Measurements from ENCODE around the gene DDX56.
"Not testable (repeated sequence)": the region's sequence is repeated elsewhere in the genome, so short reads cannot be mapped to it uniquely, and the experiment has no call there.

Gene DDX56

DNA sequence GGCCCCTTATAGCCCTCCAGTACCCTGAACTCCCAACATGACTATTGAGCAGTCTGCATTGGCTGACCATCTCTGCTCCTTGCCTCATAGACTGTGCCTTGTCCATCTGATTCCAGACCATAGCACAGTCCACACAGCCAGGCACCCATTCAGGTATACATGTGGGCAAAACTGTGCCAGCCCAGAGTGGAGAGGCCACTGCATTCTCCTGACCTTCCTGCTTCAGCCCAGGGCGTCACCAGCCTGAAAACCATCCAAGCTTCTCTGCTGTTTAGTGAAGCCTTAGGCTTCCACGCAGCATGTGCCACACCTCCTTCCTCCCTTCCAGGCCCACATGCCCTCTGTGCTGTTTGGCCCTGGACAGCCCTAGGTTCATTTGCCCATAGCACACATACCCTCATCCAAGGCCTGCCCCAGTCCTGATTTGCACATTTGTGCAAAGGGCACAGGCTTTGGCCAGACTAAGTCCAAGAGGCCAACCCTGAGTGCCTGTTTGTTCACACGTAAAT lies 10.5 kb downstream of the DDX56 start:
- DNase-seq (ENCODE audit: low spot score) (no peak), FAIRE-seq (no peak)

DNA sequence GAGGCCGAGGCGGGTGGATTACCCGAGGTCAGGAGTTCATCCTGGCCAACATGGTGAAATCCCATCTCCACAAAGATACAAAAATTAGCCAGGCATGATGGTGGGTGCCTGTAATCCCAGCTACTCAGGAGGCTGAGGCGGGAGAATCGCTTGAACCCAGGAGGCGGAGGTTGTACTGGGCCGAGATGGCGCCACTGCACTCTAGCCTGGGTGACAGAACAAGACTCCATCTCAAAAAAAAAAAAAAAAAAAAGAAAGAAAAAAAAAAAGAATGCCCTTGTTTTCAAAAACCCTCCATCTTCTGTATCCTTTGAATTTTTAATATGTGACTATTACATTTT lies 11.1 kb downstream of the DDX56 start:
- not testable (repeated sequence) for DNase-seq (ENCODE audit: low spot score); FAIRE-seq

DNA sequence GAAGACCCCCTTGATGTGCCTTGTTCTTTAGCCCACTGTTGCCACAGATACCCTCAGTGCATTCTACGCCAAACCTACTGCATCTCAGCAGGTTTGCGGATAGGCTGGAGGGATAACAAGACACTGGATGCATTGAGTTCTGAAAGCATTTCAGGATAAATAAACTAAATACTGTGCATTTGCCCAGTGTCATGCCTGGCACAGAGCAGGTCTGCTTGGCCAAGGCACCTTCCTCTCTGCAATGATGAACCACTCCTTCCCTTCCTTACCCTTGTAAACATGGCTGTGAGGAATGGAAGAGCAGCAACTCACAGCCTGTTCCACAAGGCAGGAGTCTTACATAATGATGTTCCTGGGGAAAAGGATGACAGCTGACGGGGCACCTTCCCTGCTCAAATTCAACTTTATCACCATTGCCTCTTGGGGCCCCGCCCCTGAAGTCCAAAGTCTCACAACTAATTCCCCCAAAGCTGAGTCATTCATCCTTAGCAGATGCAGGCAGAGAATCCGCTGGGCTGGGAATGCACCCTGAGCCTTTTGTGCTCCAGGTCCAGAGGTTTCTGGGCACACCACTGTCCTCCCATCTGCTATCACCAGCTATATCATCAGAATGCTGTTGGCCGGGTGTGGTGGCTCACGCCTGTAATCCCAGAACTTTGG lies 11.6 kb downstream of the DDX56 start:
- peak; percentile 31 for FAIRE-seq
- DNase-seq (ENCODE audit: low spot score), result peak; percentile 62

DNA sequence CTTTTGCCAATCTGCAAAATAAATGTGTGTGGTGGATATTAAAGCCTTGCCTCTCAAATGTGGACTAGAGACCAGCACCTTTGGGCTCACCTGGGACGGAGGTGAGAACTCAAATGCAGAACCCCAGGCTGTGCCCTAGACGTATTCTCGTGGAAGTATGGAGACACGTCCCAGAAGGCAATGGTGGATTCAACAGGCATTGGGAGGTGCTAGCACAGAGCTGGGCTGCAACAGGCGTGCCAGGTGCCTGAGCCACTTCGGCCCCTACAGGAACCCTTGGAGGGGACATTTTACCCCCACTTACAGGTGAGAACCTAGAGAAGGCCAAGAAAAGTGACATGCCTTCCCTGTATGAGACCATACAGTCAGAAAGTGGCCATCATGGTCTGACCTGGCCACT lies 12.2 kb downstream of the DDX56 start:
- FAIRE-seq, result no peak

DNA sequence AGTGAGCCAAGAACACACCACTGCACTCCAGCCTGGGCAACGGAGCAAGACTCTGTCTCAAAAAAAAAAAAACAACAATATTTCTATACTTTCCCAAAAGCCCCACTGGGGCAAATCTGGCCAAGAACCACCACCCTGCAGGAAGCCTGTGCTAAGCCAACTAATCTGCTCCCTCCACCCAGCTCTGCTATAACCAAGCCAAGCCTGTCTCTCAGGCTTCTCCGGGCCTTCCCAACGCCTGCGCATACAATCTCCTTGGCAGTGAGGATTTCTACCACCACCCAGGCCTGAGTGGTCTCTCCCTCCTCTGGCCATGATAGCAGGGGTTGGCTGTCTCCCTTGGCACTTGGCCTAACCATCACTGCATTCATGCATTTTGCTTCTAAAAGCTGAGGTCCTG lies 14.2 kb downstream of the DDX56 start:
- DNase-seq (ENCODE audit: low spot score), result no peak

More for the DNA sequence above, 12.2 kb downstream of the DDX56 start:
- DNase-seq (ENCODE audit: low spot score), result no peak

DNA sequence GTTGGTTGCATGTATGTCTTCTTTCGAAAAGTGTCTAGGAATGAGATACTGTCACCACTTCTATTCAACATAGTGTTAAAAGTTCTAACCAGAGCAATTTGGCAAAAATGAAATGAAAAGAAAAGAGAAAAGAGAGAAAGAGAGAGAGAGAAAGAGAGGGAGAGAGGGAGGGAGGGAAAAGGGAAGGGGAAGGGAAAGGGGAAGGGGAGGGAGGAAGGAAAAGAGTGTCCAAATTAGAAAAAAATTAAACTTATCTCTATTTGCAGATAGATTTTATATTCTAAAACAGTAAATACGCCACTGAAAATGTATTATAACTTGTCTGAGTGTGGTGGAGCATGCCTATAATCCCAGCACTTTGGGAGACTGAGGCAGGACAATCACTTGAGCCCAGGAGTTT lies 16.2 kb downstream of the DDX56 start:
- DNase-seq (ENCODE audit: low spot score), result no peak
- no peak for FAIRE-seq

More for the DNA sequence above, 14.2 kb downstream of the DDX56 start:
- FAIRE-seq, result no peak

DNA sequence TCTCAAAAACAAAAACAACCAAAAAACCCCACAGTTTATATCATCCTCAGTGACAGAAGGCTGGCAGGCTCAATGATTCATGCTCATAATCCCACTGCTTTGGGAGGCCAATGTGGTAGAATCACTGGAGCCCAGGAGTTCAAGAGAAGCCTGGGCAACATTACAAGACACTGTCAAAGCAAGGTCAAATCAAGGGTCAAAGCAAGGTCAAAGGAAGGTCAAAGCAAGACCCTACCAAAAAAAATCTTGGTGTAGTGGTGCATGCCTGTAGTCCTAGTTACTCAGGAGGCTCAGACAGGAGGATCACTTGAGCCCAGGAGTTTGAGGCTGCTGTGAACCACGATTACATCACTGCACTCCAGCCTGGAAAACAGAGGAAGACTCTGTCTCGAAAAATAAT lies 18.4 kb downstream of the DDX56 start:
- DNase-seq (ENCODE audit: low spot score), result no peak
- no peak for FAIRE-seq

DNA sequence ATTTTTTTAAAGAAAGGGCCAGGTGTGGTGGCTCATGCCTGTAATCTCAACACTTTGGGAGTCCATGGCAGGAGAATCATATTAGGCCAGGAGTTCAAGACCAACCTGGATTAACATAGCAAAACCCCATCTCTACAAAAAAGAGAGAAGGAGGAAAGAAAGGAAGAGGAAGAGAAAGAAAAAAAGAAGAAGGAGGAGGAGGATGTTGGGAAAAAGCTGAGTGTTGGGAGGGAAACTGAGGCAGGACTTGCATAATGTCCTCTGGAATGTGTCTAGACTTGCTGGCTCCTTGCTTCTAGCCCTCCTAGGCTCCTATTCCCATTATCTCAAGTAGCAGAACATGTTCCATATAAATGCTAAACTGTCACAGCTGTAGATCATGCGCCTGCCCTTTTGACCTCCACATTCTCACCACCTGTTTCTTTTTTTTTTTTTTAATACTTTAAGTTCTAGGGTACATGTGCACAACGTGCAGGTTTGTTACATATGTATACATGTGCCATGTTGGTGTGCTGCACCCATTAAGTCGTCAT lies 21.2 kb downstream of the DDX56 start:
- not testable (repeated sequence) for DNase-seq (ENCODE audit: low spot score); FAIRE-seq

DNA sequence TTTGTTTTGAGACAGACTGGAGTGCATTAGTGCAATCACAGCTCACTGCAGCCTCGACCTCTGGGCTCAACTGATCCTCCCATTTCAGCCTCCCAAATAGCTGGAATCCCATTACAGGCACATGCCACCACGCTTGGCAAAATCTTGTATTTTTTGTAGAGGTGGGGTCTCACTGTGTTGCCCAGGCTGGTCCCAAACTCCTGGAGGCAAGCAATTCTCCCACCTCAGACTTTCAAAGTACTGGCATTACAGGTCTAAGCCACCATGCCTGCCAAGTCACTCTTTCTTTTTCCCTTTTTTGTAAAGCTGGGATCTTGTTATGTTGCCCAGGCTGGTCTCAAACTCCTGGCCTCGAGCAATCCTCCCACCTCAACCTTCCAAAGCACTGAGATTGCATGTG lies 24.3 kb downstream of the DDX56 start:
- no peak for DNase-seq (ENCODE audit: low spot score)

DNA sequence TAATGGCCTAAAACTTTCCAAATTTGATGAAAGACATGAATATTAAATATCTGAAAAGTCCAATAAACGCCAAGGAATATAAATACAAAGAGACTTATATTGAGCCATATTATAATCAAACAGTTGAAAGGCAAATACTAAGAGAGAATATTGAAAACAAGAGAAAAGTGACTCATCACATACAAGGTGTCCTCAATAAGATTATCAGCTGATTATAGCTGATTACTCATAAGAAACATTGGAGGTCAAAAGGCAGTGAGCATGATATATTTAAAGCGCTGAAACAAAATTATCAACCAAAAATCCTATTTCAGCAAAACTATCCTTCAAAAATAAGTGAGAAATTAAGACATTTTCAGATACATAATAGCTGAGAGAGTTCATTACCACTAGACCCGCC lies 24.8 kb downstream of the DDX56 start:
- FAIRE-seq (no peak), DNase-seq (ENCODE audit: low spot score) (no peak)

More for the DNA sequence above, 24.3 kb downstream of the DDX56 start:
- FAIRE-seq, result no peak

DNA sequence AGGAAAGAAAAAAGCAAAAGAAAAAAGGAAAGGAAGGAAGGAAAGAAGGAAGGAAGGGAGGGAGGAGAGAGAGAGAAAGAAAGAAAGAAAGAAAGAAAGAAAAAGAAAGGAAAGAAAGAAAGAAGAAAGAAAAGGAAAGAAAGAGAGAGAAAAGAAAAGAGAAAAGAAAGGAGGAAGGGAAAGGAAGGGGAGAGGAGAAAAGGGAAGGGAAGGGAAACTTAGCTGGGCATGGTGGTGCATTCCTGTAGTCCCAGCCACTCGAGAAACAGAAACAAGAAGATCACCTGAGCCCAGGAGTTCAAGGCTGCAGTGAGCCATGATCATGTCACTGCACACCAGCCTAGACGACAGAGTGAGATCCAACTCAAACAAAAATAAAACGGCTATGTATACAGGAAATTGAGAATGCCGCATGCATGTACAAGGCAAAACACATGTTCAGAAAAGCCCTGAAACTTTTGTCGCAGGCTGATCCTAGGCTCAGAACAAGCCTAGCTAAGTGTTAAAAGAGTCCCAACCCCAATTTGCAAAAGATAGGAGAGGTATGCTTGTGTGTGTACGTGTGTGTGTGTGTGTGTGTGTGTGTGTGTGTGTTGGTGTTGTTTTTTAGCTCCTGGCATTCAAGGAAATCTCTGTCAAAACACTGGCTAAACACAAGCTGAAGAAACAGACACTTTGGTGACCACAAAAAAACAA lies 26.0 kb downstream of the DDX56 start:
- DNase-seq (ENCODE audit: low spot score) (no peak), FAIRE-seq (no peak)

DNA sequence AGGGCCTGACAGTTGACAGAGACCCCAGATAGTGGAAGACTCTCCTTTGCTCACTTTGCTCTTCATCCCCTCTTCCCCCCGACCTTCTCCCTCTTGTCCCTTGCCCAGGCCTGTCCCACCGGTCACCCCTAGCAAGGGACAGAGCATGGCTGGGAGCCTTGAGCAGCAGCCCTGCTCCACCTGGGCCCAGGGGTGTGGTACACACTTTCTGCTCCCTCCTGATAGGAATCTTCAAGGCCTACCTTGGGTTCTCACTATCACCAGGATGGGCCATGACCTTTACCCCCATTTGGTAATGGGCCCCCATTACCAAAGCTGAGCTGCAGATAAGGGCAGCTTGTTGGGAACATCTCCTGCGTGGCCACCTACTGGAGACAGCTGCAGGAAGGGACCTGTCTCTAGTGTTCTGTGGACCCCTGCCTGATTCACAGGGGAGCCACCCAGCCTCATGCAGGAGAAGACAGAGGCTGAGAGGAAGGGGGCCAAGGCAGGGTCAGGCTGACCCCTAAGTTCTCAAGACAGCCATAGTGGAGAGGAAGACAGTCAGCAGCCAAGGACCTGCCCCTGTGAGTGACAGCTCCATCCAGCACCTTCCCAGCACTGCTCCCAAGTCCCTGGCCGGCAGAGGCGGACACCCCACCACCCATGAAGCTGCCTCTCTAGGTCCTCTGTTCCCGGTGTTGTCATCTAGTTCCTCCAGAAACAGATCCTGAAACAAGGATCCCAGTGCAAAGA lies 31.7 kb downstream of the DDX56 start:
- FAIRE-seq (no peak), DNase-seq (ENCODE audit: low spot score) (no peak)

DNA sequence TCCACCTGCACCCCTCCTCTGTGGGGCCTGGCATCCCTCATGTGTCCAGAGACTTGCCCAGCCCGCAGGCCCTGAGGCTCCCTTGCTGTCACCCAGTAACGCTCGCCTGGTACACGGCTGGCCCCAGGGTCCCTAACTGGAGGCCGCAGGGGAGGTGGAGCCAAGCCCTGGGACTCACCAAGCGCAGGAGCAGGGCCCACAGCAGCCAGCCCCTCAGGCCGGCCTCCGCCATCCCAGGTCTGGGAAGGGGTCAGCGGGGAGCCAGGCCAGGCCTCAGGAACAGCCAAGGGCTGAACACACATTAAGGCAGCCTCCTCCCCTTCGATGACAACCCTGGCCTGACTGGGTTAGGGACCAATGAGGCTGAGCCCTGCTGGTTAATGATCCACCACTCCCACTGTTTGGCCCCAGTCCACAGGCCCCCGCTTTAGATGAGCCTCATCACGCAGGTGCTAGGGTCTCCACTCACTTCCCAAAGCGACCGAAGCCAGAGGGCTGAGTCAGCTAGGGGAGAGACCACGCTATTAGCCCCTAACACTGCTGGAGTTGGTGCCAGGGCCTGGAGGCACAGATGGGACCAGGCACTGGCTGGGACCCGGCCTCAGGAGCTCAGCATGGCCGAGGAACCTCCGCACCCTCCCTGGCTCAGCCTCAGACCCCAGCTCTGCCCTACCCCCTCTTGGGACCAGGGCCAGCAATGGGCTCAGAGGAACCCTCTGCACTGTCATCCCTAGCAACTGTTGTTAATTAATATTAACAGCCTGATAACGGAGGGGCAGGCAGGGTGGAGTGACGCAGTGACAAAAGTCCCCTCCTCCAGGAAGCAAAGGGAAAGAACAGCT lies 32.5 kb downstream of the DDX56 start, which contains the start of gene NPC1L1:
Gene NPC1L1, minus strand, starts transcription at position 303 of the 842 bp plus-strand sequence. Its CDS starts 71 bp downstream, at position 232.
- no peak for FAIRE-seq

DNA sequence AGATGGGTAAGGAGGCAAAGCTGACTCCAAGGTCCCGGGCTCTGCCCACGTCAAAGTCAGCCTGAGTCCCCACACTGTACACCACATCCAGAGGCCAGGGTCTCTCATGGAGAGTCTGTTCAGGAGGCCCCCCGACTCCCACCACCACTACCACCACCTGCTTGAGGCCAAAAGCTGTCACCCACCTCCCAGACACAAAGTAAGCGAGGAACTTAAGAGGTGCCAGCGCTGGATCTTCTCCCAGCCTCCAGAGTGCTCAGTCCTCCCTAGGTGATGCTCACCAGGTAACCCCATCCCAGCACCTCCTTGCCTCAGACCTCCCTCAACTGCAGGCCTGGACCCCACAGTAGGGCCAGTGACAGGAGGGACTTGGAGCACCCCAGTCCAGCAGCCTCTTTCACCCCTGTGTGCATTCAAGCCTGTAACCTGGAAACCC lies 33.1 kb downstream of the DDX56 start:
- FAIRE-seq, result no peak

More for the DNA sequence above, 32.5 kb downstream of the DDX56 start, which contains the start of gene NPC1L1:
- DNase-seq (ENCODE audit: low spot score), result no peak

DNA sequence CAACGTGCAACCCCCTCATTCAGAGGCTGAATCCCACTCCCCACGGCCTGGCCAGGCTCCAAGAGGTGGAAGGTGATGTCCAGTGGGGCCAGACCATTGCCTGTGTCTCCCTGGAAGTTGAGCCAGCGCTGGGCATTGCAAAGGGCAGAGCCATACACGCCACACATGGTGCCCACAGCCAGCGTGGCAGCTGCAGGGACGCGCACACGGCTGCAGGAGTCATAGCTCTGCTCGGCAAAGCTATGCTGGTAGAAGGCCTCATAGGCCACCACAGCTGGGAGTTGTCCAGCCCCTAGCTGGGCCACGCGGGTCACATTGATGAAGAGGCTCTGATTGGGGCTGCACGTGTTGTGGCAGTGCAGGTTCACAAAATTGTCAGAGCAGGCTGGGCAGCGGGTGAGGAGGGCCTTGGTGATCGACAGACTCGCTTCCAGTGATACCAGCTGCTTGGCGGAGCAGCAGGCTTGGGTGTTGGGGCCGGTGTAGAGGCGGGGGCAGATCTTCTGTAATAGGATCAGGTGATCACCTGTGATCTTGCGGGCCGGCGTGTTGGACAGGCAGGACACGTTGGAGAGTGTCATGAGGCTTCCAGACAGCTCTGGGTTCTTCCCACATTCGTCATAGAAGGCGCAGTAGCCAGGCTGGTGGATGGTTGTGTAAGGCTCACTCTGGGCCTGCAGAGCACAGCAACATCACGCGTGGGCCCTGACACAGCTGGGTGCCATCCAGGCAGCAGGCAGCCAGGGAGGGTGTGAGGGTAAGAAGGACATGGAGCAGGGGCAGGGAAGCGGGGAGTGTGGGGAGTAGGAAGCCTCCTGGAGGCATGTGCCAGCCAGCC lies 33.8 kb downstream of the DDX56 start:
- DNase-seq (ENCODE audit: low spot score), result no peak
- no peak for FAIRE-seq

More for the DNA sequence above, 33.1 kb downstream of the DDX56 start:
- no peak for DNase-seq (ENCODE audit: low spot score)

DNA sequence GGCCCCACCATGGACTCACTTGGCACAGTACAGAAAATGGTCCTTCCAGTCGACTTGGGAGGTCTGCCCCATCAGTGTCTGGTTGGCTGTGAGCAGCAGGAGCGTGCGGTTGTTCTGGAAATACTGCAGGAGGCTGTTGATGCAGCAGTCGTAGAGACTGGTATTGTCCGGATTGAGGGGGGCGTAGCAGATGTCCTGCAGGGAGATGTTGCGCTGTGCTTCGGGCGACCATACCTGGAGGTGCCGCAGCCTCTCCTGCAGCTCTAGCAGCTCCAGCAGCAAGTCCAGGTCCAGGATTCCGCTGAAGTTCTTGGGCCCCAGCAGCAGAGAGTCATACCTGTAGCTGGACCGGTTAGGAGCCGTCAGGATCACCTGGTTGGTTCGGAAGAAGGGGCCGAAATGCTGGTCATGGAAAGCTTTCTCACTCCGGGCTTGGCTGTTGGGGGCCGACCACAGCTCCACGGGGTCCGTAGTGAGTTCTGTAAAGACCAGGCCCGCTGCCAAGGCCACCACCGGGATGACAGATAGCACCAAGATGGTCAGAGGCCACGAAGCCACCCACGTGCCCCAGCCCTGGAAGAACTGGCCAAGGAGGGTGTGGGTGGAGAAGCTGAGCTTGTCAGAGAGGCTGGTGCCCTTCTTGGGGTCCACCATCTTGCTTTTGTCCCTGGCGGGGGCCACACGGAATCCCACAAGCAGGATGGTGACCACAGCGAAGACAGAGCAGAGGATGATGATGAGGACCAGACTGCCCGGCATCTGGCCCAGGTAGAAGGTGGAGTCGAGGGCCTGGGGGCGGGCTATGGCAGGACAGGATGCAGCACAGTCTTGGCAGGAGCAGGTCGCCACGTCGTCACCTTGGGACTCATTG lies 34.7 kb downstream of the DDX56 start:
- DNase-seq (ENCODE audit: low spot score) (no peak), FAIRE-seq (no peak)

DNA sequence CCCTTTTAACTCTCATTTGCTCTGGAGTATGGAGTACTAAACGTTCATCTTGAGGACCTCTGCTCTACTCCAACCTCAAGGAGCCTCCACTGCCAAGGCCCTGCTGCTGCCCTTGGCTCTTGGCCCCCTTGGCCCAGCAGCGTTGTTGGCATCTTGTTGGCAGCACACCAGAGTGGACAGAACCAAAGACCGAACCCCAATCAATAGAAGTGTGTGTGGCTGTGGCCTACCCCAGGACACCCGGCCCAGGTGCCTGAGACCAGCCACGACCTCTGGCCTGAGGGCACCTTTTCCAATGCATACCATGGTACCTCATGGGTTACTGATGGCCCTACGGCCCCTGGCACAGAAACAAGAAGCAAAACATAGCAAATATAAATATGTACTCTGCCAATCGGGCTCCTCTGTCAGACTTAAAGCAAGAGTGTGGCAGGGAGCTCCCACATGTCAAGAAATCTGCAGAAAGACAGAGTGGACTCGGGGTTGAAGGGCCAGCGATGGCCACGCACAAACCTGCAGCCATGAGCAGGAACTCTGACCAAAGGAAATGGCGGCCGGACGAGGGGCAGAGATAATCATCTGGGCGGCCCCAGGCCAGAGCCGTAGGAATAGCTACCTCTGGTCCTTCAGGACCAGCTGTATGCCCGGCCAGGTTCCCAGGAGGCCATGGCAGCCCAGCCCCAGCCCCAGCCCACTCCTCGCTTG lies 35.5 kb downstream of the DDX56 start:
- no peak for DNase-seq (ENCODE audit: low spot score)
- no peak for FAIRE-seq

DNA sequence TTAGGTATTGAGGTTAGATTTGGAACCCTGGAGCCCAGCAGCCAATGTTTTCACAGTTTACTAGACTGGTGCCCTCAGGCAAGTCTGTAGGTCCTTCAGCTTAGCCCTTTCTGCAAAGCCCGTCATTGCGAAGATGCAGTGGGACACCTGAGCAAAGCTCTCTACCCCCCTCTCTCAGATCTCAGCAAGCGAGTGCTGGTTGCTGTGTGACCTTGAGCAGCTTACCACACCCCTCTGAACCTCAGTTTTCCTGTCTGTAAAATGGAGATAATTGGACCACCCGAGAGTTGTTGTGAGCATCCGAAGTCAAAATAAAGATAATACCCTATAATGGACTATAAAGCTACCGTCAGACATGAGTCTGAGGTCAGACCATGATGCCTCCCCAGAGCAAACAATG lies 36.3 kb downstream of the DDX56 start:
- DNase-seq (ENCODE audit: low spot score), result no peak
- no peak for FAIRE-seq
